ENCODE data around the gene ASIC4. TPM values are rescaled to one million over a fixed set of nuclear protein-coding genes. Genes with fewer than 3 reads are reported as not detected.

The ASIC4 gene
- total RNA-seq, 3 donors from 2014 or later (not counting 1 experiment from before 2014, with no cell fraction given) = 0.12 to 0.20 TPM; not detected in 1

DNA sequence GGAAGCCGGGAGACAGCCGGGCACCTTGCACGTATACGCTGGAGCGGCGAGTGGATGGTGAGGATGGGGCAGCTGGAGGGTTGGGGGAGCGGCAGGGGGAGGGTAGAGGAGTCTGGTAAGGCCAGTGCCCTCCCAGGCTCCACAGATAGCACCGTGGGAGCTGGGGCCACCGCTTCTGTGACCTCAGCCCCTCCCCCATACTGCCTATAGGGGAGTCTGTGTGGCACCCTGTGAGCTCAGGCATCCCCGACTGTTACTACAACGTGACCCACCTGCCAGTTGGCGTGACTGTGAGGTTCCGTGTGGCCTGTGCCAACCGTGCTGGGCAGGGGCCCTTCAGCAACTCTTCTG is 25.5 kb upstream of the ASIC4 start:
- Mint-ChIP-seq H3K4me3 (no peak overlapping the region), H3K36me3 (no peaks in the 10 kb centered on the region), H3K27me3 (ENCODE audit: low read depth in 2 of 2) (peaks cover 22 to 44% of the 10 kb centered on the region in 2 donors), H3K27ac (no peak overlapping the region), H3K4me1 (peaks cover 0 to 7% of the 10 kb centered on the region in 2 donors), H3K9me3 (no peaks in the 10 kb centered on the region)
- Histone ChIP-seq H3K9me3 (ENCODE audit: control insufficient read depth, insufficient read depth, low read length) (no peaks in the 10 kb centered on the region), H3K4me3 (ENCODE audit: low read length) (no peak overlapping the region), H3K27me3 (ENCODE audit: control insufficient read depth, insufficient read depth, low read length) (peaks cover 13% of the 10 kb centered on the region), H3K4me1 (ENCODE audit: control insufficient read depth, insufficient read depth, low read length) (peaks cover 5% of the 10 kb centered on the region), H3K27ac (ENCODE audit: low read length) (no peak overlapping the region), H3K36me3 (ENCODE audit: control insufficient read depth, insufficient read depth, low read length) (no peaks in the 10 kb centered on the region)
- TF ChIP-seq, protein P1, sequence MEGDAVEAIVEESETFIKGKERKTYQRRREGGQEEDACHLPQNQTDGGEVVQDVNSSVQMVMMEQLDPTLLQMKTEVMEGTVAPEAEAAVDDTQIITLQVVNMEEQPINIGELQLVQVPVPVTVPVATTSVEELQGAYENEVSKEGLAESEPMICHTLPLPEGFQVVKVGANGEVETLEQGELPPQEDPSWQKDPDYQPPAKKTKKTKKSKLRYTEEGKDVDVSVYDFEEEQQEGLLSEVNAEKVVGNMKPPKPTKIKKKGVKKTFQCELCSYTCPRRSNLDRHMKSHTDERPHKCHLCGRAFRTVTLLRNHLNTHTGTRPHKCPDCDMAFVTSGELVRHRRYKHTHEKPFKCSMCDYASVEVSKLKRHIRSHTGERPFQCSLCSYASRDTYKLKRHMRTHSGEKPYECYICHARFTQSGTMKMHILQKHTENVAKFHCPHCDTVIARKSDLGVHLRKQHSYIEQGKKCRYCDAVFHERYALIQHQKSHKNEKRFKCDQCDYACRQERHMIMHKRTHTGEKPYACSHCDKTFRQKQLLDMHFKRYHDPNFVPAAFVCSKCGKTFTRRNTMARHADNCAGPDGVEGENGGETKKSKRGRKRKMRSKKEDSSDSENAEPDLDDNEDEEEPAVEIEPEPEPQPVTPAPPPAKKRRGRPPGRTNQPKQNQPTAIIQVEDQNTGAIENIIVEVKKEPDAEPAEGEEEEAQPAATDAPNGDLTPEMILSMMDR (IDR thresholded peaks at IDR 0.05) = no peak
- no peak for DNase-seq
- WGBS (ENCODE audit: insufficient coverage) = 93% methylated on average over 12 of the region's 14 CpGs
- ATAC-seq = no peak
- intact Hi-C loops (cut with micrococcal nuclease) = no loop called here

DNA sequence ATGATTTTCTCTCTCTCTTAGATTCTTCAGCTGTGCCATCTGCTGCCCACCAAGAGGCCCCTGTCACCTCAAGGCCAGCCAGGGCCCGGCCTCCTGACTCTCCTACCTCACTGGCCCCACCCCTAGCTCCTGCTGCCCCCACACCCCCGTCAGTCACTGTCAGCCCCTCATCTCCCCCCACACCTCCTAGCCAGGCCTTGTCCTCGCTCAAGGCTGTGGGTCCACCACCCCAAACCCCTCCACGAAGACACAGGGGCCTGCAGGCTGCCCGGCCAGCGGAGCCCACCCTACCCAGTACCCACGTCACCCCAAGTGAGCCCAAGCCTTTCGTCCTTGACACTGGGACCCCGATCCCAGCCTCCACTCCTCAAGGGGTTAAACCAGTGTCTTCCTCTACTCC is 25.0 kb upstream of the ASIC4 start:
- no peaks in the 10 kb centered on the region for H3K36me3 ChIP-seq (ENCODE audit: control insufficient read depth, insufficient read depth, low read length)
- peaks cover 0 to 2% of the 10 kb centered on the region in 2 donors for H3K4me1 Mint-ChIP-seq
- WGBS (ENCODE audit: insufficient coverage) = 73% methylated on average over 9 of the region's 9 CpGs
- H3K27ac ChIP-seq (ENCODE audit: low read length) = no peak overlapping the region
- TF ChIP-seq, protein P1 (IDR thresholded peaks at IDR 0.05) = no peak
- H3K4me3 ChIP-seq (ENCODE audit: low read length) = no peak overlapping the region
- no peak overlapping the region for H3K27ac Mint-ChIP-seq
- H3K9me3 Mint-ChIP-seq = no peaks in the 10 kb centered on the region
- no peaks in the 10 kb centered on the region for H3K4me1 ChIP-seq (ENCODE audit: control insufficient read depth, insufficient read depth, low read length)
- no peak overlapping the region for H3K4me3 Mint-ChIP-seq
- intact Hi-C loops (cut with micrococcal nuclease) = no loop called here
- H3K36me3 Mint-ChIP-seq = no peaks in the 10 kb centered on the region
- ATAC-seq (no peak), DNase-seq (no peak)
- peaks cover 22 to 43% of the 10 kb centered on the region in 2 donors for H3K27me3 Mint-ChIP-seq (ENCODE audit: low read depth in 2 of 2)
- peaks cover 12% of the 10 kb centered on the region for H3K27me3 ChIP-seq (ENCODE audit: control insufficient read depth, insufficient read depth, low read length)
- no peaks in the 10 kb centered on the region for H3K9me3 ChIP-seq (ENCODE audit: control insufficient read depth, insufficient read depth, low read length)

DNA sequence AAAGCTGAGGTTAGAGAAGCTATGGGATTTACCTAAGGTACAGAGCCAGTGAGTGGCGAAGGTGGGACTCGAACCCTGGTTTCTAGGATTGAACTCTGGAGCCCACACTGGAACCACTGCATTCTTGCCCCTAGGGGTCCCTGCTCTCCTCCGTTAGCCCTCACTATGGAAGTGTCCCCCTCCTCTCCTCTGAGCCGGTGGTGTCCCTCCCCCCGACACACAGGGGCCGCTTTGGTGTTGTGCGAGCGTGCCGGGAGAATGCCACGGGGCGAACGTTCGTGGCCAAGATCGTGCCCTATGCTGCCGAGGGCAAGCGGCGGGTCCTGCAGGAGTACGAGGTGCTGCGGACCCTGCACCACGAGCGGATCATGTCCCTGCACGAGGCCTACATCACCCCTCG is 24.1 kb upstream of the ASIC4 start:
- Mint-ChIP-seq H3K36me3 (no peaks in the 10 kb centered on the region), H3K4me3 (no peak overlapping the region), H3K27me3 (ENCODE audit: low read depth in 2 of 2) (peaks cover 29 to 46% of the 10 kb centered on the region in 2 donors), H3K27ac (no peak overlapping the region), H3K9me3 (no peaks in the 10 kb centered on the region), H3K4me1 (no peaks in the 10 kb centered on the region)
- DNase-seq (no peak), ATAC-seq (no peak)
- TF ChIP-seq, protein P1 (IDR thresholded peaks at IDR 0.05) = no peak
- intact Hi-C loops (cut with micrococcal nuclease) = no loop called here
- H3K36me3 ChIP-seq (ENCODE audit: control insufficient read depth, insufficient read depth, low read length) = no peaks in the 10 kb centered on the region
- H3K9me3 ChIP-seq (ENCODE audit: control insufficient read depth, insufficient read depth, low read length) = no peaks in the 10 kb centered on the region
- H3K27ac ChIP-seq (ENCODE audit: low read length) = no peak overlapping the region
- no peak overlapping the region for H3K4me3 ChIP-seq (ENCODE audit: low read length)
- peaks cover 14% of the 10 kb centered on the region for H3K27me3 ChIP-seq (ENCODE audit: control insufficient read depth, insufficient read depth, low read length)
- WGBS (ENCODE audit: insufficient coverage) = 85% methylated on average over 23 of the region's 23 CpGs
- no peaks in the 10 kb centered on the region for H3K4me1 ChIP-seq (ENCODE audit: control insufficient read depth, insufficient read depth, low read length)

DNA sequence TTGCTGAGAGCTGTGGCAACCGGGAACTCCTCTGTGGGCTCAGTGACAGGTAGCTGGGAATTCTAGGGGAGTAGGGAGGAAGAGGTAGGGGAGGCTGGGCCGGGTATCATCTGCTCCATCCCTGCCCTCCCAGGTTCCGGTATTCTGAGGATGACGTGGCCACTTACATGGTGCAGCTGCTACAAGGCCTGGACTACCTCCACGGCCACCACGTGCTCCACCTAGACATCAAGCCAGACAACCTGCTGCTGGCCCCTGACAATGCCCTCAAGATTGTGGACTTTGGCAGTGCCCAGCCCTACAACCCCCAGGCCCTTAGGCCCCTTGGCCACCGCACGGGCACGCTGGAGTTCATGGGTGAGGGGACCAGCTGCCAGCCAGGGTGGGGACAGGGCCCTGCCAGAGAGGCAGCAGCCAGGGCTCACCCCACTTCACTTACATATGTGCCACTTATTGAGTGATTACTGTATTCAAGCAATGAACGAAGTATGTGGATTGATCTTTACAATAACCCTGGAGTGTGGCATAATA is 23.6 kb upstream of the ASIC4 start:
- Histone ChIP-seq H3K27ac (ENCODE audit: low read length) (no peak overlapping the region), H3K36me3 (ENCODE audit: control insufficient read depth, insufficient read depth, low read length) (no peaks in the 10 kb centered on the region), H3K4me1 (ENCODE audit: control insufficient read depth, insufficient read depth, low read length) (peaks cover 3% of the 10 kb centered on the region), H3K9me3 (ENCODE audit: control insufficient read depth, insufficient read depth, low read length) (no peaks in the 10 kb centered on the region), H3K27me3 (ENCODE audit: control insufficient read depth, insufficient read depth, low read length) (peaks cover 17% of the 10 kb centered on the region), H3K4me3 (ENCODE audit: low read length) (no peak overlapping the region)
- Mint-ChIP-seq H3K4me1 (no peaks in the 10 kb centered on the region), H3K36me3 (no peaks in the 10 kb centered on the region), H3K27ac (no peak overlapping the region), H3K27me3 (ENCODE audit: low read depth in 2 of 2) (peaks cover 30 to 47% of the 10 kb centered on the region in 2 donors), H3K4me3 (no peak overlapping the region), H3K9me3 (no peaks in the 10 kb centered on the region)
- 91% methylated on average over 10 of the region's 10 CpGs for WGBS (ENCODE audit: insufficient coverage)
- no peak for DNase-seq
- ATAC-seq = no peak
- intact Hi-C loops (cut with micrococcal nuclease) = no loop called here
- TF ChIP-seq, protein P1 (IDR thresholded peaks at IDR 0.05) = no peak
